Head of caudate nucleus (tissue), 42 donors: Measurements from ENCODE around the gene CHST8.
A peak's percentile ranks its signal among the peaks of the same experiment; 100 is the strongest.
"Not testable (repeated sequence)": the region's sequence is repeated elsewhere in the genome, so short reads cannot be mapped to it uniquely, and the experiment has no call there.

Experiments
- DNase-seq, 42 donors: peaks; one replicate each; pipeline versions ENCODE4 v3.0.0 to v3.0.0-alpha.2; 2020 to 2021; ENCODE audit warnings: mixed read lengths in 7 of 42
- intact Hi-C: fragments of 100-400 bp; cut with DNase I; formaldehyde crosslinking; loops from one replicate; pipeline ENCODE4 v1.15.0; 2022

The CHST8 gene

DNA sequence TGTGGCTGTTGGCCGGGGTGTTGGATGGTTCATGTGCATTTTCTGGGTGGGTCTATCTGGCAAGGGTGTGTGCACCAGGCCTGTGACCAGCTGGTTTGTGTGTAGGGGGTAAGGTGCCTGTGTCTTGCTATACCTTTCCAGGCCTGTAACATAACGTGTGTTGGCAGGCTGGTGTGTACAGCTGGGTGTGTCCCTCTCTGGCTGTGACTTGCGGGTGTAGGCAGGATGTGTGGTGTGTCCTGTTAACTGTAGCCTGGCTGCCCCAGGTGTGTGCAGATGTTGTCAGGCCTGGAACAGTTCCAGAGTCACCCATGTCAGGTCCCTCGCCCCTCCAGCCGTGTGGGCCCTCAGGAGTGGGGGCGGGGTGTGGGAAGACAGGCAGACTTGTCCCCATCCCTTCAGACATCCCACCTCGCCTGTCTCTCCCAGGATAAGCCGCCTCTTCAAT lies 184.7 kb downstream of the CHST8 start:
- DNase-seq: no peak
- intact Hi-C loops: no loop called here

GRCh38 chr19:33808399-33808798 lies 186.6 kb downstream of the CHST8 start:
- intact Hi-C loops: no loop called here
- DNase-seq: no peak

DNA sequence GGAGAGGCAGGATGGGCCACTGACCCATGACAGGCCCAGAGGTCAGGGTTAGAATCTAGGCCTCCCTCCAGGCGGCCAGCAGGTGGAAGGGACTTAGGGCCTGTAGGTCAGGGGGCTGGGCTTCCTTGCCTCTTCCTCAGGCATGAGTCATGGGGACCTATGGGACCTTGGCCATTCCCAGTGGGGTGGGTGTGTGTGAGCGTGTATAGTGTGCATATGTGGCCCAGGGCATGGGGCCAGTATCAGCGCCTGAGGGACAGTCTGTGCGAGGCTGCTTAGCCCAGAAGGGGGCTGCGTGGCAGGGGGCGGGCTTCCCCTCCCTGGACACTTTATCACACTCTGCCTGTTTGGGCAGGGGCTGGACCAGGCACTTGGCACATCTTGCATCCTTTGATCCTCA lies 188.2 kb downstream of the CHST8 start:
- intact Hi-C loops: no loop called here
- DNase-seq: no peak

DNA sequence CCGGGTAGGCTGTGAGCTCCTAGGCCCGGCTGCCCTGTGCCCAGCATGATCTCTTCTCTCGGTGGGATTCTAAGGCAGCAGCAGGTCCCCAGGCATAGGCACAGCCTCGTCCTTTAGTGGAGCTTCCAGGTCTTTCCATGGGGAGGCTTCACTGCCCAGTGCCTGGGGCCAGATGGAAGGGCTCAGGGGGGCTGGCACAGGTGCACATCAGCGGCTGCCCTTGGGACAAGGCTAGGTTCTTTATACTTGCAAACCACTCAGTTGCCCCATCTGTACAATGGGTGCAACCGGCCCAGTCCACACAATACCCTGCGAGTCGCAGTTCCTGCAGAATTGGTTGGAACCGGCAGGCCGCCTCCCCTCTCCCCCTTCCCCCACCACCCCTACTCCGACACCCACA lies 189.1 kb downstream of the CHST8 start:
- intact Hi-C loops: no loop called here
- no peak for DNase-seq

DNA sequence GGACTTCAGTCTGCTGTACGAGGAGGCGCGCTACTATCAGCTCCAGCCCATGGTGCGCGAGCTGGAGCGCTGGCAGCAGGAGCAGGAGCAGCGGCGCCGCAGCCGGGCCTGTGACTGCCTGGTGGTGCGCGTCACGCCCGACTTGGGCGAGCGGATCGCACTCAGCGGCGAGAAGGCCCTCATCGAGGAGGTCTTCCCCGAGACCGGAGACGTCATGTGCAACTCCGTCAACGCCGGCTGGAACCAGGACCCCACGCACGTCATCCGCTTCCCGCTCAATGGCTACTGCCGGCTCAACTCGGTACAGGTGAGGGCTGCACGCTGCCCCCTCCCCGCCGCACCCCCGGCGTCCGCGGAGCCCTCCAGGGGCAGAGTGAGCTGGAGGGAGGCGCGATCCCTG lies 189.5 kb downstream of the CHST8 start:
- intact Hi-C loops: no loop called here
- DNase-seq: peak in 1 of 42 donors; percentile 22

- DNase-seq: peak in 1 of 42 donors; percentile 22
- intact Hi-C loops: no loop called here
These were observed 190.1 kb downstream of the CHST8 start for GRCh38 chr19:33811736-33812387.

DNA sequence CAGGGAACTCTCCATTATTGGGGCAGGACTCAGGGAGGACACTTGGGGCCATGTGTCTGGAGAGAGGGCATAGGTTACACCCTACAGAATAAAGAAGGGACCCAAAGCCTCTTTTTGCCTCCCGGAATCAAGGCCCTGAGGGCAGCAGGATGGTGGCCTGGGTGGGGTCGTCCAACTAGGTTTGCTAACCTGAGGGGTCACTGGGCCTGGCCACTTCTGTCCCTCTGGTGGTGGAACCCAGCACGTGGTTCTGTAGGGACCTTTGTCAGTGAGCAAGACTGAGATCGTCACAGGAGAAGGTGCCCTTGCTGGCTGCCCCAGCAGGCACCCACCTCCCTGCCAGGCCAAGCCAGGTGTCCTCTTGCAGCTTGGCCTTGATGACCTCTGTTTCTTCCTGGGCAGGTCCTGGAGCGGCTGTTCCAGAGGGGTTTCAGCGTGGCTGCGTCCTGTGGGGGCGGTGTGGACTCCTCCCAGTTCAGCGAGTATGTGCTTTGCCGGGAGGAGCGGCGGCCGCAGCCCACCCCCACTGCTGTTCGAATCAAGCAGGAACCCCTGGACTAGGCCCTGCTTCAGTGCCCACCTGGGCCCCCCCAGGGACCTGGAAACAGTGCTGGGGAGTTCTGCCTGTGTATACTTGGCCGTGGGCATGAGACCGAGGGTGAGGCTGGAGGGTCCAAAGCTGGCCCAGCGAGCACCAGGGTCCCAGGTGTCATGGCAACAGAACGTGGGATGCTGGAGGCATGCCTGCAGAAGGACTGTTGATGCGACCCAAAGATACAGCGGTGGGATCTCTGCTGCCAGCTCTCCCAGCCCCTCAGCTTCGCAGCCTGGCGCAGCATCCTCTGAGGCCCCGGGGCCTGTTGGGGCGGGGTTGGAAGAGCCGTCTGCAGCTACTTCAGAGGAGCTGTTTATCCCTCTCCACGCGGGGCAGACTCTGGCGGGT lies 190.9 kb downstream of the CHST8 start:
- intact Hi-C loops: no loop called here
- DNase-seq: peak in 1 of 42 donors; percentile 17

- intact Hi-C loops: no loop called here
- peak in 2 of 42 donors; percentile 4 to 26 for DNase-seq
These were observed 191.8 kb downstream of the CHST8 start for GRCh38 chr19:33813391-33814101.

GRCh38 chr19:33814181-33815165 lies 192.7 kb downstream of the CHST8 start:
- peak in 3 of 42 donors; percentile 3 to 26 (median 11) for DNase-seq
- intact Hi-C loops: no loop called here

- DNase-seq: peak in 3 of 42 donors; percentile 3 to 32 (median 23)
- intact Hi-C loops: no loop called here
These were observed 193.9 kb downstream of the CHST8 start for GRCh38 chr19:33815380-33816340.

GRCh38 chr19:33818411-33818810 lies 196.7 kb downstream of the CHST8 start:
- intact Hi-C loops: no loop called here
- DNase-seq: peak in 2 of 42 donors; percentile 7 to 16

- intact Hi-C loops: not testable (repeated sequence)
- DNase-seq: peak in 3 of 42 donors; percentile 2 to 19 (median 5)
These were observed 197.3 kb downstream of the CHST8 start for GRCh38 chr19:33819078-33819477.

DNA sequence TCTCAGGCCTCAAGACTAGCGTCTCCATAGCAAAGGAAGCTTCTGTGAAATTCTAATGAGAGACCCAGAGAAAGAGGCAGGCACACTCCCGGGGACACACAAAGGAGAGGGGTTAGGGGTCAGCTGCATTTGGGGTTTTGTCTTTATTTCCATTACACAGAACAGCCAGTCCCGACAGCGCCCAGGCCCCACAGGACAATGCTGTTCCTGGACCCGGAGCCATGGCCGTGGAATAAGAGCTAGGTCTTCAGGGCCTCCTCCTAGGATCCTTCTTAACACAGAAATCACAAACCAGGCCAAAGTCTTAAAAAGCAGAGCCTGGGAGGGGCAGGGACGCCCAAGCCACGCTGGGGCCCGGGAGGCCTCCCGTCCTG lies 197.7 kb downstream of the CHST8 start:
- DNase-seq: peak in 3 of 42 donors; percentile 15 to 33 (median 16)
- intact Hi-C loops: no loop called here

- intact Hi-C loops: no loop called here
- DNase-seq: peak in 29 of 42 donors; percentile 19 to 69 (median 38)
These were observed 198.4 kb downstream of the CHST8 start for GRCh38 chr19:33819880-33820781.

GRCh38 chr19:33821871-33822270 lies 200.1 kb downstream of the CHST8 start:
- DNase-seq: no peak
- intact Hi-C loops: no loop called here
